ELR (cell line): Measurements from ENCODE around the gene MAEA.
A peak's percentile ranks its signal among the peaks of the same experiment; 100 is the strongest.

ENCODE experiments used
- DNase-seq: peaks from one replicate; pipeline ENCODE4 v3.0.0-alpha.2; 2015; ENCODE audit warnings: low read depth

MAEA gene

DNA sequence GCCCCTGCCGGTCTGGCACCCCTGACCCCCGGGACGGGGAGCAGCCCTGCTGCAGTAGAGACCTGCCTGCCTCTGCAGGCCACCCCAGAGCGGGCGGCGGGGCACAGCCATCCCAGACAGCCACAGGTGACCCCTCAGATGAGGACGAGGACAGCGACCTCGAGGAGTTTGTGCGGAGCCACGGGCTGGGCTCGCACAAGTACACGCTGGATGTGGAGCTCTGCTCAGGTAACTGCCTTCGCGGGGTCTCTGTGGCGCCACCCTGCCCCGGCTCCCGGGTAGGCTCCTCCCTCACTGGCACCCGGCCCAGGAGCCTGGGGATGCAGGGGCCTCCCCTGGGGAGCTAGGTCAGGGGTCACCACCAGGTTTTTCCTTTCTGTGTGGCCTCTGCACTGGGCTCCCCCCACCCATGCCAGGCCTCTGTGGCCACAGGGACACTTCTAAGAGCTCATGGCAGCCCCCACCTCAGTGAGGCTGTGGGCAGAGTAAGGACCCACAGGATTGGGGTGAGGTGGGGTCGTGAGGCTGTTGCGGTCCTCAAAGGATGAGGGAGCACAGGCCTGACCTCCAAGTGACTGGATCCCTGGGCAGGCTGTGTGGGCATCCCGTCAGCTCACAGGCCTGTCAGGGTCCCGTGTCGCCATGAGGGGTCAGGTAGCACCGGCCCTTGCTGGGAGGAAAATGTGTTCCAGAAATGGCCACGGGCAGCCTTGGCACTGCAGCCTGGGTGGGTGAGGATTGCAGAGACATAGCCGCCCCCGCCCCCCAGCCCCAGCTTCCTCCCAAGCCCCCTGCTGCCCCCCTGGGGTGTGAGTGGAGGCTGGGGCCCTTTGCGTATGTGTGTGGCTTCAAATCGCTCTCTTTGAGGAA, 63.7 kb downstream of the MAEA start:
- DNase-seq, result no peak

DNA sequence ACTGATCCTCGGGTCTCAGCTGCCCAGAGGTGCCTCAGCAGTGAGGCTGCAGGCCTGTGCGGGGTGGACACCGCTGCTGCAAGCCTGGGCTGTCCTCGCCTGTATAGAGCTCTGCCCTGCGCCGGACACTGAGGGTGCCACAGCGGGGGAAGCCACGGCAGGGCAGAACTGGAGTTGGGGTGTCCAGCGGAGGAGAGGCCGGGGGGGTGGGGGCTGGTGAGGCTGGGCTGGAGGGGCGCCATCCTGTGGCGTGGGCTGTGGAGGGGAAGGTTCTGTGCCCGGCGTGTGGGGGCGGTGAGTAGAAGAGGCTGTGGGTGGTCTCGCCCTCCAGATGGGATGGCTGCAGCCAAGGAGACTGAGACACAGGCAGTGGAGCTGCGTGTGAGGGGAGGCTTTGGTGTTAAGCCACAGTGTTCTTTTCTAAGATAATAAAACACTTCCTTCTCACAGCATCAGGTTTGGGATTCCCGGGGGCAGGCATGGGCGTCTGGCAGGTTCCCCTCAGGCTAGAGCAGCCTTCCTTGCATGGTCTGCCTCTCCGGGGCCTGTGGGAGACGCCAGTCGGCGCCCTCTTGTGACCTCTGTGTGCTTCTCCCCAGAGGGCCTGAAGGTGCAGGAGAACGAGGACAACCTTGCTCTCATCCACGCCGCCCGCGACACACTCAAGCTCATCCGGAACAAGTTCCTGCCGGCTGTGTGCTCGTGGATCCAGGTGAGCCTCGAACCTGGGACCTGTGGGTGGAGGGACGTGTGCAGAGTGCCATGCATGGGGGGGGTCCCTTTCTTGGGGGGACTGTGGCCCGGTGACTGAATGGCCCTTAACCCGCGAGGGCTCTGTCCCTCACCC, 64.7 kb downstream of the MAEA start:
- DNase-seq, result no peak

DNA sequence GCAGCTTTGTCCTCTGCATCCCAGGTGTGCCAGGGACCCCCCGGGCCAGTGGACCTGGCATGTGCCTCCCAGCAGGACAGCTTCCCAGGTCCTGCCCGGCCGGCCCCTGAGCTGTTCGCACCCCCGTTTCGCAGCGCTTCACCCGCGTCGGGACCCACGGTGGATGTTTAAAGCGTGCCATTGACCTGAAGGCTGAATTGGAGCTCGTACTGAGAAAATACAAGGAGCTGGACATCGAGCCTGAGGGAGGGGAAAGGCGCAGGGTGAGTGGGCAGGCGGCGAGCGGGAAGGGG, 65.2 kb downstream of the MAEA start:
- DNase-seq, result no peak

DNA sequence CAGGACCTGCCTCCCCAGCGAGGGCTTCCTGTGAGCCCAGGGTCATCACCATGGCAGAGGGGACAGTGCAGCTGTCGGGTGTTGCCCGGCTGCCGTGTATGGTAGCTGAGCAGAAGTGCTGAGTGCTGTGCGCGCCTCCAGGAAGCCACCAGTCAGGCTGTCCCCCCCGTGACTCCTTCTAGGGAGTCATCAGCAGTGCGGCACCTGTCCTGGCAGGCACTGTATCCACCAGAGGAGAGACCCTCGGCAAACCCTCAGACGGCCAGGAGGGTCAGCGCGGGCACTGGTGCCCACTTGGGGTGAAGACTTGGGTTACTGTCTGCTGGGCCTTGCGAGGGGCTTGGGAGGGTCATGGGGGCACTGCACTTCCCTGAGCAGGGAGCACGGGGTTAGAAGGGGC, 65.7 kb downstream of the MAEA start:
- DNase-seq, result no peak

DNA sequence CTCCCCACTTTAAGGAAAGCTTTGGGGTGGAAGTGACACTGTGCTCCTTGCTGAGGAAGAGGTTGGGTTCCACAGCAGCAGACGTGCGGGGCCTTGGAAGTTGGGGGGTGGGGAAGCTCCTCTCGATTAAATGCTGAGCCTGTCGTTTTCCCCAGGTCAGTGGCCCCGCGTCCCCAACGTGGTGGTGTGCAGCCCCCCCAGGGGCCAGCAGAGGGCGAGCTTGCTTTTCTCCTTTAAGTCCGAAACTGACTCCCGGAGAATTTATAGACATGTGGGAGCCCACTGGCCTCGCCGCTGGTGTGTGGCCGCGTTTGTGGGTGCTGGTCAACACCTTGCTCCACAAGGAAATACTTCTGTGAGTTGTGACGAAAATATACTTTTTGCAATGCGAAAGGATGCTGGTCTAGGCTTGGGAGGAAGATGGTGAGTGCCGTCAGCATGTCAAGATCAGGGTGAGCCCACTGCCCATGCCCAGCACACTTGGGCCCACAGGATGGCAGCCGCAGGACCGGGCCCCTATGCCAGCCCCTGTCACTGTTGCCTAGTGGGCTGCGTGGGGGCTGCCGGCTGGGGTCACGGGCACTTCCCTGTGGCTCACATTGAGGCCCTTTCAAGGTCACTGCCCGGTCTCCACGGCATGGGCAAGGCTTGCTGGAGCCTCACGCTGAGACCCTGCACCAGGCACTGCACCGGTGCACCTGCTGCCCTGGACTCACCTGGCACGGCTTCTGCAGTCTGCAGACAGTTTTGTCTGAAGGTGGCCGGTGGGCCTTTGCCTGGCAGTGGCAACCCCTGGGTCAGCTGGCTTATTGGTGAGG, 66.7 kb downstream of the MAEA start:
- peak; percentile 65 for DNase-seq

DNA sequence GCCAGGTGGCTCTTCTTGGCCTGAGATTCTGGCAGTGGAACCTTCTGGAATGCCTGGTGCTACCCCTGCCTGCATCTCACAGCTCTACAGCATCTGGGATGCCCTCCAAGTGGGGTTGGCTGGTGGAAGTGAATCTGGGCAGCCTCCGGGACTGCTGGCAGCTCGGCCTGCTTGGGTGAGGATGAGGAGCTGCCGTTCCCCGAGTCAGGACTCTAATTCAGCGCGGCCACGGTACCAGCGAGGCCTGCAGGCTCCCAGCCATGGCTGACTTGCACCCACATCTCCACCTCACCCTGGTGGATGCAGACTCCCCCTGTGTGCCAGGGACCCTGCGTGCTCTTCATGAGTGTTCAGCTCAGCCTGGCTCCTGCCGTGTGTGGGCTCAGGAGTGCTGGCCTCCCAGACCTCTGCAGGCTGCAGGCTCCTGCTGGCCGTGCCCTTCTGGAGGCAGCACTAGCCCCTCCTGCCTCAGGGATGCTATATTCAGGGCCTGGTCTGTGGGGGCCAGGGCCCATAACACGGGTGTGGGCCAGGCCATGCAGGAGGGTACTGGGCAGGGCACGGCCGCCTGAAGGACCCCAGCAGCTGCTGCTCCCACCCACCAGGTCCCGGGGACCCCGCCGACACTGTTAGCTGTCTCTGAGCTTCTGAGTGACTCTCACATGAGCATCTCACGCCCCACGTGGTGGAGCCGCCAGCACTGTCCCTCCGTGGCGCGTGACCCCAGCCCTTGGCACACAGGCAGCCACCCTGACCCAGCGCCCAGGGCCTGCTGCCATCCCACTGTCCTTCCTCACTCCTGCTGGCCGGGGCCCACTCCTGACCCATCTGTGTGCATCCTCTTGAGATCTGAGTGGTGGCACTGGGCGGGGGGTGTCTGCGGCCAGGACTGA, 67.9 kb downstream of the MAEA start:
- no peak for DNase-seq

DNA sequence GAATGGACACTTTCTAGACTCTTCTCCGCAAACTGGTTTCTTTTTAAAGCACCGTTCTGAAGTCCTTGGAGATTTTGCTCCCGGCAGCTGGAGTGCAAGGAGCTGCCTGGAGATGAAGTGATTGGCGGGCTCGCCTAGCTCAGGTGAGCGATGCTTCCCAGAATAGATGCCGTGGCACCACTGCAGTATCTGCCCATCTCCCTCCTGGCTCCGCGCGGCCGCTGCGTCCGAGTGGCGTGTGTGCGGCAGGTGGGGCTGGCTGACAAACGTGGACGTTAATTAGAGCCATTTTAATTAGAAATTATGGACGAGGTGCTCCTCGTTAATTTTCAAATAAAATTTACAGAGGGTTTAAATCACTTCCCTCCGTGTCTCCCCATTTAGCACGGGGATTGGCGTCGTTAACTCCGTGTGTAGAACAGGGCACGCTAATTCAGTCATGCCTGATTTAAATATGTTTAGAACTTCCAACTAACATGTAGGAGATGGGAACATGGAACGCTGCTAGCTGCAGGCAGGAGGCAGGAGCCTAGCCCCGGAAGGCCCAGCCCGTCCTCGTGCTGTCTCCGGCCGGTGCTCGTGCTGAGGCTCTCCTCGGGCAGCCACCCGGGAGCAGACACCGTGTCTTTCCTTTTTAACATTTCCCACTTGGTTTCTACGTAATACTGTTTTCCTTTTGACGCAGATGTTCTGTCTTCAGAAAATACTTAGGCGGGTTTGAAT, 68.9 kb downstream of the MAEA start:
- no peak for DNase-seq

DNA sequence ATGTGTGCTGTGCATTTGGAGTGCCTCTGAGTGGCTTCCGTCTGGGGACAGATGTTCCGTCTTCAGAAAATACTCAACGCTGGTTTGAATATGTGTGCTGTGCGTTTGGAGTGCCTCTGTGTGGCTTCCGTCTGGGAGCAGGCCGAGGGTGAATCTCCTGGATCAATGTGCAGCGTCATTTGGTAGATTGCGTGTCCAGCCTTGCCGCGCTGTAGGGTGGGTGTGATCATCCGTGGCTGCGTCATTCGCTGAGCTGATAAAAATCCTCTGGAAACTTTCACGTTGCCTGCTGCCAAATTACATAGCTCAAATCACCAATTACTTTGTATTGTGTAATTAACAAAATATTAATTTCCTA, 69.4 kb downstream of the MAEA start:
- DNase-seq, result peak; percentile 28

DNA sequence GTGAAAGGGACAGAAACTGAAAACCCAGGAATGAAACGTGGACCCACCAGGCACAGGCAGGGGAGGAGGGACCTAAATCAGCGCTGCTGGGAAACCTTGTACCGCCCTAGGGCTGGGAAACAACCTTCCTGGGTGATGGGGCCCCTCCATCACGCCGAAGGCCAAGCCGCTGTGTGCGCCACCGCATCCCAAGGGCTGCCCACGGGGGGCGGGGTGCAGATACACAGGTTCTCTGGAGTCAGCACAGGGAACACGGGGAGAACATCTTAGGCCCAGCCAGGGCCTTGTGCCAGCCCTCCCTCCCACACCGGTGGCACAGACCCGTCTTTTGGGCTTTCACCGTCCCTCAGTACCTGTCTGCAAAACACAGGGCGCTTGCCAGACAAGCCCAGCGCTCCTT, 70.3 kb downstream of the MAEA start:
- DNase-seq, result no peak

DNA sequence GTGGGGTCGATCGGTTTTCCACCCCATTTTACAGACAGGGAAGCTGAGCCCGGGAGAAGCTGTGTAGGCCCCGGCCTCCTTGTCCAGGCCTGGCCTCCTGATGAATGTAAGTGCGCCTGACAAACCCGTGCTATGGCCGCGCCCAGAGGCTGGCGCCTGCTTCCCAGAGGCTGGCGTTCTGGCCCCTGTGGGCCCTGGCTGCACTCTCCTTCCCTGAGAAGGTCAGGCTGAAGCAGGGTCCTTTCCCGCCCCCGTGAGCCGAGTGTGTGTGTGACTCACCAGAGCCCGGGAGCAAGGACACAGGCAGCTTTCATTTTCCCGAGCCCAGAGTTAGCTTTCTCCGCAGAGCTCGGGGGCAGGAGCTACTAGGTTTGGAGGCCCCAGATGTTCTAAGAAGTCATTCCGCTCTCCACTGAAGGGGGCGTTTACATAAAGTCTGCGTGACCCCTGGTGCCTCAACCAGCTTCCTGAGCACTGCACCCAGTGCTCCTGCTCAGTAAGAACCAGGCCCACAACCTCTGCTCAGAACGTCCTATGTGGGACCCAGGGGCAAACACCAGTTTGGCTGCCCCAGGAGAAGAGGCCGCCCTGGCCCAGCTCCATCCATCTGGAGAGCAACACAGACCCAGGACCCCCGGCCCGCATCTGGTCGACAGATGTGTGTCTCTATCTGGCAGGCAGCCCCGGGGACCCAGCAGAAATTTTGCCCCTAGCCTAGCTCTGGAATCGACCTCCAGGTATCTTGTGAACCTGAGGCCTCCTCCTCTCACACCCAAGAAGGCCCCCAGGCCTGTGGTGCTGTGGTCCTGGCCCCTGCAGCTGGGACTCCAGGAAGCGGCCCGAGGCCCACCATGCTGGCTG, 71.0 kb downstream of the MAEA start:
- peak; percentile 62 for DNase-seq

DNA sequence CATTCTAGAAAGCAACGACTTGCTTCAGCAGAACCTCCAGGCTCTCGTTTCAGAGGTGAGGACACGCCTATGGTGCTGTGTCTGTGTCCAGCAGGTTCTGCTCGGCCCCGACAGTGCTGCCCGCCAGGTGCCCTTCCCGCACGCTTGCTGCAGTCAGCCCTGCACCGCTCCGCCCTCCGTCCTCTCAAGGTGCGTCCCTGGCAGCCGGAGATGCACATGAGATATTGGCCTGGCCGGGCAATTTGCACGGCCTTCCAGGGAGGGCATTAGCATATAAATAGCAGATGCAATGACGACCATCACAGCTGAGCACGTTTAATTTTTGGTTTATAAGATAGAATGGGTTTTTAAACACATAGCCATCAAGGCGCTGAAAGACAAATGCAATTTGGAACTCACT, 71.7 kb downstream of the MAEA start:
- DNase-seq, result no peak

DNA sequence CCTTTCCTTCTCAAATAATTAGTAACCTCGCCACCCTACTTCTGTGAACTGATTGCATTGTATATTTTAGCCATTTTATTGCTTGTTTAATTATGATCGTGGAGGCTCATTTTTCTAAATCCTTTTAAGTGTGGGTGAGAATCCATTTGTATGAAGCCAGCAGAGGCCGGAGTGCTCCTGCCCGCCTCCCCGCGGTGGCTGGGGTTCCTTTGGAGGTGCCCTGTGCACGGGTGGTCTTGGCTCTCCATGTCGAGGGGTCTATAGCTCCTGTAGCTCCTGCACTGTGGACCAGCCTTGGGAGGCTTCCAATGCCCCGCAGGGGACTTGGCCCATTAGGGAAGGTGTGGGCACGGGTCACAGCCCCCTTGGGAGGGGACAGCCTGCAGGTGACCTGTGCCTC, 72.4 kb downstream of the MAEA start:
- DNase-seq, result no peak

DNA sequence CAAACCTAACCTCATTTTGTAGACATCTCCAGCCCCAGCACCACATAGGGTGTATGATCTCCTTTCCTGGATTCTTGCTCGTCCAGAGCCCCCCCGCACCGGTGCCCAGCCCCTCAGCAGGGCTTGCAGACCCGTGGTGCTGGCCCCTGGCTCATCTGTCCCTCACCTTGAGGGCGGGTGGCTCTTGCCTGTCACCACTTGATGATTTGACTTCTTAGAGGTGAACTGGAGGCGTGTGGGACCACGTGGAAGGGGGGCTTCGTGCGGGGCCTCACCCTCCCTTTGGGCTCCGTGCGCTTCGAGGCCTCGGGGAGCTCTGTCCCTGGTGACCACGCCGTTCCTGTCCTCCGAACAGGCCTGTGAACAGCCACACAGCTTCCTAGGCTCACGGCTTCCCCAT, 72.8 kb downstream of the MAEA start:
- DNase-seq, result no peak

DNA sequence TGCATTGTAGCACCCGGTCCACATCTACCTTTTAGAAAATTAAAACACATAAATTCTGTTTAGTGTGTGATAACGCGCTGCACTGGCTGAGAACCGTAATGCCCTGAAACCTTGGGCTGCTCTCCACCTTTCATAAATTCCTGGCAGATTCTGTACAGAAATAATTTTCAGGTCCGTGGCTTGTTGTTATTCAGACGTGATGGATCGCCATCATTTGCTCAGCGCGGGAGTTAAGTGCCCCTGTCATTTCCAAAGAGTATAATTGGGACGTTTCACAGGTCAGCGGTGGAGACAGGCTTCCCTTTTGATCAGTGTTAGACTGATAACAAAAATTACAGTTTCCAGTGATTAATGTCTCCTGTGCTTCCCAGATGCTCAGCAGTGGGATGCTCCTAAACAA, 73.8 kb downstream of the MAEA start:
- DNase-seq, result no peak

DNA sequence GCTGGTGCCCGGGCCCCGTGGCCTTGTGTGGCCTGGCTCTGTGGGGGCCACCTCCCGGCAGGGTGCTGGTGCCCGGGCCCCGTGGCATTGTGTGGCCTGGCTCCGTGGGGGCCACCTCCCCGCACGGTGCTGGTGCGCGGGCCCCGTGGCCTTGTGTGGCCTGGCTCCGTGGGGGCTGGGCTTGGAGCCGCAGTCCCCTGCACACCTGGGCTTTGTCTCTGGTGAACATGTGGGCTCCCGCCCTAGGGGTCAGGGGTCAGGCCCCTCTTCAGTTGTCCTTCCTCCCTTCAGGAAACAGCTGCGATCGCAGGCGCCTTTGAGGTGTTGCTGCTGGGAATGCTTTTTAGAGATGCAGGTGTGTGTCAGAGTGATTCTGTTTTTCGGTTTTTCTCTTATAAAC, 74.5 kb downstream of the MAEA start:
- DNase-seq, result no peak

DNA sequence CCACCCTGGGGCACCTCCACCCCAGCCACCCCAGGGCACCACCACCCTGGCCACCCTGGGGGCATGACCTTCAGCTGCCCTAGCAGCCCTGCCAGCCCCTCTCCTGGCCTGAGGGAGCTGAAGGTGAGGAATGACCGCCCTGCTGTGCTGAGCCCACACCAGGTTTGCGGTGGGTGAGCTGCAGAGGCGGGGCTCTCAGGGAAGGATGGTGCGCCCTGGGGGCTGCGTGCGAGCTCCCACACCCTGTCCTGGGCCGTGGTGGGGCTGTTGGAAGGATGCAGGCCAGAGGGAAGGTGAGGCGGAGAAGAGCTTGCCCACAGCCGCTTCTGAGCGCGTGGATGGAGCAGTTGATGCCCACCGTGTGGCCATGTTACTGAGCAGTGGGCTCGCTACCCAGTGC, 75.1 kb downstream of the MAEA start:
- DNase-seq, result no peak

DNA sequence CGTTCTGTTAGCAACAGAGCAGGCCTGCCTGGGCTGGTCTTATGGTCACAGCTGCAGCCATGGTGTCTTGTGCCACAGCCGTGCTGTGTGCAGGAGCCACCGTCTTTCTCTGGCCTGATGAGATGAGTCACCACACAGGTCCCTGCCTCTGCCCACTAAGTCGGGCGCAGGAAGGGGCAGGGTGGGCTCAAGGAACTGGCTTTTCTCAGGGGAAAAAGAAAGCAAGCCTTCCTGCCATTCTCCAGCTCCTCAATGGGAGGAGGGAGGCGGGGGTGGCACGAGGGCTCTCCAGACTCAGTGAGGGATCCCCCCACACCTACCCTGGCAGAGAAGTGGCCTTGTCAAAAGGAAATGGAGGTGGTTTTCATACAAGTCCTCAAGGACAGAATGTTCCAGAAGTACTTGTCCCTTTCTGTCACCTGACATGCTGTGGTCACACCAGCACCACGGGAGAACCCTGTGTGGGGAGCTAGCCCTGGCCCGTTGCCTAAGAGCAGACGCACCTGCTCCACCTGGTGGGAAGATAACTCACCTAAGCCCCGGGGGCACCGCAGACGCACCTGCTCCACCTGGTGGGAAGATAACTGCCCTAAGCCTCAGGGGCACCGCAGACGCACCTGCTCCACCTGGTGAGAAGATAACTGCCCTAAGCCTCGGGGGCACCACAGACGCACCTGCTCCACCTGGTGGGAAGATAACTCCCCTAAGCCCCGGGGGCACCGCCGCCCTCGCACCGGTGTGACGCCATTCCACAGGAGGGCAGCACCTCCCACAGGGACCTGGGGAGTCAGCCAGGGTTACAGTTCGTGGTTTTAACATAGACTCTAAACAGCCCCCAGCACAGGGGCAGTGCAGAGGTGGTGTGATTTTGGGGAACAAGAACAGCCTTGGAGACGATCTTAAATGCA, 75.8 kb downstream of the MAEA start:
- no peak for DNase-seq

DNA sequence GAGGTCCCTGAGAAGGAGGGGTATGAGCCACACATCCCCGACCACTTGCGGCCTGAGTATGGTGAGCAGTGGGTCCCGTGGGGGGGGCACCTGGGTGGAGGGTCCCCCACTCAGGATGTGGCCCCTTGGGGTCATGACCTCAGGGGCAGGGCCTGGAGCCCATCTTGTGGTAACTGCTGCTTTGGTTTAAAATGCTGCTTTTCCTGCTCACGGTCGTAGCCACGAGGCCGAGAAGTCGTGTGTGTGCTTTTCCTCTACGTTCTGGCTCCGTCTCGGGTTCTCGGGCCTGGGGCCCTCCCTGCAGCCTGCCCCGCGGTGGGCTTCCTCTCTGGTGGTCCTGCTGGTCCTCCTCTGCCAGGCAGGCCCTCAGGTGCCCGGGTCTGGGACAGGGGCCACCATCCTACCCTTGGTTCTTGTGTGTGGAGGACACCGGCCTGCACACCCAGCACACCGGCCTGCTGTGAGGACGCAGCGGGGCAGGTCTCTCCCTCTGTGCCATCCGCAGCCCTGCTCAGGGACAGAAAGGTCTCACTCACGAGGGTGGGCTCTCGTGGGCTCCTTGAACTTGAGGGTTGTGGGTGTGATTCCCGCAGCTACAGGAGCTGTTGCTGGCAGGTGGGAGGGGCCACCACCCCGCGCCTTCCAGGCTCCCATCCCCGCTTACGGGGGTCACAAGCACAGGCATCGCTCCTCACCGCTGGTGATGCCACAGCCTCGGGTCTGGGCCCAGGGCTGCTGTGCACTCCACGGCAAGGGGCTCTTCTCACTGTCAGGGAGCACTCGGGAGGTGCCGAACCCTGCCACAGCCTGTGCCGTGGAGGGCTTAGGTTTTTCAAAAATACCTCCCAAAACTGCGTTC, 76.9 kb downstream of the MAEA start:
- no peak for DNase-seq
